NOMO-1 treated with DMSO at 0.1 percent for 48 hours (cell line): ENCODE data around the gene FCN2.

ENCODE experiments used
- DNase-seq: peaks from one replicate; lab custom pipeline; 2025; ENCODE audit not compliant: unreplicated experiment; lab: John Stamatoyannopoulos, UW

The FCN2 gene

GRCh38 chr9:134868751-134869553 is 11.7 kb upstream of the FCN2 start:
- DNase-seq = no peak

- DNase-seq = no peak
Measured at GRCh38 chr9:134869554-134870300, 10.9 kb upstream of the FCN2 start.

- DNase-seq = no peak
Measured at GRCh38 chr9:134870301-134870694, 10.3 kb upstream of the FCN2 start.

- DNase-seq = no peak
Measured at GRCh38 chr9:134870746-134871662, 9.6 kb upstream of the FCN2 start.

GRCh38 chr9:134871697-134872340 is 8.8 kb upstream of the FCN2 start:
- no peak for DNase-seq

- DNase-seq = no peak
Measured at GRCh38 chr9:134872482-134873231, 8.0 kb upstream of the FCN2 start.

- DNase-seq = peak; percentile 42
Measured at GRCh38 chr9:134875371-134875770, 5.2 kb upstream of the FCN2 start.

GRCh38 chr9:134877541-134877940 is 3.1 kb upstream of the FCN2 start:
- DNase-seq = no peak

GRCh38 chr9:134879664-134880483 is 736 bp upstream of the FCN2 start:
- no peak for DNase-seq

- no peak for DNase-seq
Measured at GRCh38 chr9:134881313-134881670, 682 bp downstream of the FCN2 start.

GRCh38 chr9:134882204-134882785 is 1.7 kb downstream of the FCN2 start:
- DNase-seq = no peak

GRCh38 chr9:134883040-134883782 is 2.6 kb downstream of the FCN2 start:
- DNase-seq = no peak

GRCh38 chr9:134884492-134884891 is 3.9 kb downstream of the FCN2 start:
- no peak for DNase-seq

- no peak for DNase-seq
Measured at GRCh38 chr9:134885001-134885678, 4.5 kb downstream of the FCN2 start.

- no peak for DNase-seq
Measured at GRCh38 chr9:134885679-134886412, 5.2 kb downstream of the FCN2 start.

GRCh38 chr9:134886413-134886913 is 5.9 kb downstream of the FCN2 start:
- DNase-seq = no peak

GRCh38 chr9:134887219-134887618 is 6.6 kb downstream of the FCN2 start:
- no peak for DNase-seq
